Measurements from ENCODE around the gene PSMF1.

PSMF1 gene

GRCh38 chr20:1102016-1102415, 16.4 kb upstream of the PSMF1 start:
- peaks cover 10% of the 10 kb centered on the region for H3K36me3 Mint-ChIP-seq (ENCODE audit: low read depth)
- peaks cover 3% of the 10 kb centered on the region for H3K27me3 Mint-ChIP-seq (ENCODE audit: low read depth, poor library complexity)
- DNase-seq: no peak
- H3K4me1 Mint-ChIP-seq: peaks cover 7% of the 10 kb centered on the region
- TF ChIP-seq, protein P1, sequence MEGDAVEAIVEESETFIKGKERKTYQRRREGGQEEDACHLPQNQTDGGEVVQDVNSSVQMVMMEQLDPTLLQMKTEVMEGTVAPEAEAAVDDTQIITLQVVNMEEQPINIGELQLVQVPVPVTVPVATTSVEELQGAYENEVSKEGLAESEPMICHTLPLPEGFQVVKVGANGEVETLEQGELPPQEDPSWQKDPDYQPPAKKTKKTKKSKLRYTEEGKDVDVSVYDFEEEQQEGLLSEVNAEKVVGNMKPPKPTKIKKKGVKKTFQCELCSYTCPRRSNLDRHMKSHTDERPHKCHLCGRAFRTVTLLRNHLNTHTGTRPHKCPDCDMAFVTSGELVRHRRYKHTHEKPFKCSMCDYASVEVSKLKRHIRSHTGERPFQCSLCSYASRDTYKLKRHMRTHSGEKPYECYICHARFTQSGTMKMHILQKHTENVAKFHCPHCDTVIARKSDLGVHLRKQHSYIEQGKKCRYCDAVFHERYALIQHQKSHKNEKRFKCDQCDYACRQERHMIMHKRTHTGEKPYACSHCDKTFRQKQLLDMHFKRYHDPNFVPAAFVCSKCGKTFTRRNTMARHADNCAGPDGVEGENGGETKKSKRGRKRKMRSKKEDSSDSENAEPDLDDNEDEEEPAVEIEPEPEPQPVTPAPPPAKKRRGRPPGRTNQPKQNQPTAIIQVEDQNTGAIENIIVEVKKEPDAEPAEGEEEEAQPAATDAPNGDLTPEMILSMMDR (IDR thresholded peaks at IDR 0.05): no peak
- H3K9me3 Mint-ChIP-seq: peaks cover 58% of the 10 kb centered on the region
- H3K27ac Mint-ChIP-seq: no peak overlapping the region
- no peak overlapping the region for H3K4me3 Mint-ChIP-seq

- H3K4me1 Mint-ChIP-seq: peaks cover 7% of the 10 kb centered on the region
- no peak overlapping the region for H3K27ac Mint-ChIP-seq
- peaks cover 46% of the 10 kb centered on the region for H3K9me3 Mint-ChIP-seq
- peaks cover 10% of the 10 kb centered on the region for H3K36me3 Mint-ChIP-seq (ENCODE audit: low read depth)
- DNase-seq: no peak
- peaks cover 3% of the 10 kb centered on the region for H3K27me3 Mint-ChIP-seq (ENCODE audit: low read depth, poor library complexity)
- TF ChIP-seq, protein P1 (IDR thresholded peaks at IDR 0.05): no peak
- no peak overlapping the region for H3K4me3 Mint-ChIP-seq
Measured at GRCh38 chr20:1103751-1104150, 14.7 kb upstream of the PSMF1 start.

DNA sequence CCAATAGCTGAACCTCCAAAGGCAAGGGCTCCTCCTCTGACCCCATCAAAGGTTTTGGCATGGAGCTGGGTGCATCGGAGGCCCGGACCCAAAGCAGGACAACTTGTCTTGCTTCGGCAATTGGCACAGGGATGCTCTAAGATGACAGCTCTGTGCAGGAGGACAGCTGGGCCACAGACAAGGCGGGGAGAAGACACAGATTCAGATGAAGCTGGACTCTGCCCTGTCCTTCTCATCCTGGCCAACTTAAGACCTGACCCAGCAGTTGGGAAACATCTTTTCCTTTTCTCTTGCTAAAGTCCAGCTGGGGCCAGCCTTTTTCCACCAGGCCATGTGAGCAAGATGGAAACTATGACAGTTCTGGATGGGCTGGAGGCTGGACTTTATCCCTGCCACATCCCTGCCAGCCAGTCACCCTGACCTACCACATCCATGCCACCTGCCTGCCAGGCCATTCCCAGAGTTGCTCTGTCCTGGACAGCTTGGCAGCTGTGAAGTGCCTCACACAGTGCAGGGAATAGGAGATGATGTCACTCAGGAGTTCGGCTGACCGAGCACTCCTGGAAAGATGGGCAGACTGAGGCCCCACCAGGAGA, 12.7 kb upstream of the PSMF1 start:
- Mint-ChIP-seq H3K9me3 (peaks cover 28% of the 10 kb centered on the region), H3K27me3 (ENCODE audit: low read depth, poor library complexity) (peaks cover 8% of the 10 kb centered on the region), H3K27ac (no peak overlapping the region), H3K36me3 (ENCODE audit: low read depth) (peaks cover 10% of the 10 kb centered on the region), H3K4me3 (no peak overlapping the region), H3K4me1 (peaks cover 7% of the 10 kb centered on the region)
- no peak for DNase-seq
- TF ChIP-seq, protein P1 (IDR thresholded peaks at IDR 0.05): no peak

DNA sequence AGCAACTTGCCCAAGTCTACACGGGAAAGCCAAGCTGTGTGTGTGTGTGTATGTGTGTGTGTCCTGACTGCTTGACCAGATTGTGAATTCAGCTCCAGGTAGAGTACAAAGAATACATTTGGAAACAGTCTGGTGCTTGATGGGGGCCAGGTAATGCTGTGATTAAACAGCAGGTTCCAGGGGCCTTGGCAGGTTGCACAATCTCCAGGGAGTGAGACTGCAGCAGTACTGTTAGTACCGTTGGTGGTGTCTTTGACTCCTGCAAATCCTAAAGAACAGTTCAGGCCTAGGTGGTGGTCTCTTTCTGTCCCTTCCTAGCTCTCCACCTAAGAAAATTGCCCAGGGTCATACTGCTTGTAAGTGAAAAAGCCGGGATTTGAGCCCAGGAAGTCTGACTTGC, 11.2 kb upstream of the PSMF1 start:
- Mint-ChIP-seq H3K4me1 (peaks cover 7% of the 10 kb centered on the region), H3K36me3 (ENCODE audit: low read depth) (peaks cover 8% of the 10 kb centered on the region), H3K27me3 (ENCODE audit: low read depth, poor library complexity) (peaks cover 12% of the 10 kb centered on the region), H3K4me3 (no peak overlapping the region), H3K9me3 (peaks cover 16% of the 10 kb centered on the region), H3K27ac (no peak overlapping the region)
- TF ChIP-seq, protein P1 (IDR thresholded peaks at IDR 0.05): no peak
- DNase-seq: no peak

- Mint-ChIP-seq H3K36me3 (ENCODE audit: low read depth) (no peaks in the 10 kb centered on the region), H3K4me1 (peaks cover 7% of the 10 kb centered on the region), H3K4me3 (no peak overlapping the region), H3K27me3 (ENCODE audit: low read depth, poor library complexity) (peaks cover 14% of the 10 kb centered on the region), H3K9me3 (peaks cover 3% of the 10 kb centered on the region), H3K27ac (no peak overlapping the region)
- TF ChIP-seq, protein P1 (IDR thresholded peaks at IDR 0.05): peak; percentile 82
- peak; percentile 70 for DNase-seq
Measured at GRCh38 chr20:1108437-1108920, 9.9 kb upstream of the PSMF1 start.

DNA sequence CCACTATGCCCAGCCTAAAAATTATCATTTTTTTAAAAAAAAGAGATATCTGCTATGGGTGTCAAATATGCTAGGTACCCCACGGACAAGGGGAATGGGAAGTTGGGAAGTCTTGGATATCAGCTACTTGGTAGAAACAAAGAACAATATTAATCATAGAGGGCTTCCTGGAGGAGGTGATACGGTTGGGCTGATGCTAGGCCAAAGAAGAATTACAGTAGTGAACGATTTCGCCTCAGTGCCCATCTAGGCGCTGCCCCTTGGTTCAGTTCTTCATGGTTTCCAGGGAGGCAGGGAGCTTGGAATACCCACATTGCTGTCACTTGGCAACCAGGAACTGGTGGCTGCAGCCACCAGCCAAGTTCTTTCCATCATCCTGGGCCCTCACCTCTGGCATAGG, 5.5 kb upstream of the PSMF1 start:
- TF ChIP-seq, protein P1 (IDR thresholded peaks at IDR 0.05): no peak
- no peaks in the 10 kb centered on the region for H3K36me3 Mint-ChIP-seq (ENCODE audit: low read depth)
- no peak overlapping the region for H3K27ac Mint-ChIP-seq
- H3K4me1 Mint-ChIP-seq: peaks cover 12% of the 10 kb centered on the region
- no peaks in the 10 kb centered on the region for H3K9me3 Mint-ChIP-seq
- H3K27me3 Mint-ChIP-seq (ENCODE audit: low read depth, poor library complexity): peaks cover 28% of the 10 kb centered on the region
- DNase-seq: no peak
- H3K4me3 Mint-ChIP-seq: no peak overlapping the region

Data from nephron progenitor cell (in vitro differentiated cells).